Astrocyte (in vitro differentiated cells and primary cell): ENCODE results near the gene PSD4. TPM values are rescaled to one million over a fixed set of nuclear protein-coding genes. Genes with fewer than 3 reads are reported as not detected.

Experiments used
- DNase-seq: peaks from one replicate; pipeline ENCODE4 v3.0.0-alpha.2; 2010; ENCODE audit warnings: low read depth
- FAIRE-seq: peaks from 2 replicates; lab custom pipeline; 2011; peaks lifted over from hg19 to GRCh38; lab: Jason Lieb, UNC
- H2AFZ ChIP-seq: 2 replicates; pipeline ENCODE4 v1.6.0; 2012; ENCODE audit warnings: low read depth, low read length, inconsistent platforms
- H3K27ac ChIP-seq: 2 replicates; pipeline ENCODE4 v1.5.1; 2011; ENCODE audit warnings: low read depth, low read length, inconsistent platforms
- H3K27me3 ChIP-seq: 2 replicates; pipeline ENCODE4 v1.6.0; 2011; ENCODE audit warnings: low read length, inconsistent platforms; ENCODE audit not compliant: insufficient read depth
- H3K36me3 ChIP-seq: 2 replicates; pipeline ENCODE4 v1.5.1; 2011; ENCODE audit warnings: low read length, inconsistent platforms; ENCODE audit not compliant: insufficient read depth
- H3K4me1 ChIP-seq: 2 replicates; pipeline ENCODE4 v1.5.1; 2011; ENCODE audit warnings: low read length, inconsistent platforms; ENCODE audit not compliant: insufficient read depth
- H3K4me2 ChIP-seq: 2 replicates; pipeline ENCODE4 v1.6.0; 2012; ENCODE audit warnings: low read length, inconsistent platforms
- H3K4me3 ChIP-seq: 2 replicates; pipeline ENCODE4 v1.5.1; 2011; ENCODE audit warnings: low read depth, mild to moderate bottlenecking, low read length, inconsistent platforms; ENCODE audit not compliant: insufficient read depth
- H3K79me2 ChIP-seq: 2 replicates; pipeline ENCODE4 v1.6.0; 2012; ENCODE audit warnings: mild to moderate bottlenecking, low read length, inconsistent platforms; ENCODE audit not compliant: insufficient read depth
- H3K9ac ChIP-seq: 2 replicates; pipeline ENCODE4 v1.6.0; 2012; ENCODE audit warnings: mild to moderate bottlenecking, low read length, inconsistent platforms
- H3K9me3 ChIP-seq: 2 replicates; pipeline ENCODE4 v1.5.1; 2012; ENCODE audit warnings: low read depth, mild to moderate bottlenecking, low read length, inconsistent platforms; ENCODE audit not compliant: insufficient read depth
- H4K20me1 ChIP-seq: 2 replicates; pipeline ENCODE4 v1.6.0; 2012; ENCODE audit warnings: low read length, inconsistent platforms; ENCODE audit not compliant: insufficient read depth
- H3K27ac Mint-ChIP-seq: one replicate; pipeline ENCODE4 v1.8.0; 2021; ENCODE audit warnings: mild to moderate bottlenecking, mixed read lengths; ENCODE audit not compliant: unreplicated experiment
- H3K27me3 Mint-ChIP-seq: one replicate; pipeline ENCODE4 v1.8.0; 2021; ENCODE audit warnings: low read depth, mixed read lengths; ENCODE audit not compliant: unreplicated experiment
- H3K36me3 Mint-ChIP-seq: one replicate; pipeline ENCODE4 v1.8.0; 2021; ENCODE audit warnings: low read depth, mixed read lengths; ENCODE audit not compliant: unreplicated experiment
- H3K4me1 Mint-ChIP-seq: one replicate; pipeline ENCODE4 v1.8.0; 2021; ENCODE audit warnings: low read depth, mixed read lengths; ENCODE audit not compliant: unreplicated experiment
- H3K4me3 Mint-ChIP-seq: one replicate; pipeline ENCODE4 v1.8.0; 2021; ENCODE audit warnings: mild to moderate bottlenecking, moderate library complexity, mixed read lengths; ENCODE audit not compliant: unreplicated experiment
- H3K9me3 Mint-ChIP-seq: one replicate; pipeline ENCODE4 v1.8.0; 2021; ENCODE audit warnings: mild to moderate bottlenecking, mixed read lengths; ENCODE audit not compliant: unreplicated experiment
- EZH2 ChIP-seq: IDR thresholded peaks from 2 replicates; pipeline ENCODE4 v1.6.1; 2012; ENCODE audit warnings: mild to moderate bottlenecking, low read length, inconsistent platforms; ENCODE audit not compliant: insufficient read depth
- total RNA-seq: library from RNA; stranded (reverse); gene quantifications from 2 replicates; pipeline ENCODE4 v1.2.1, GENCODE V29; 2021
- TF ChIP-seq, protein P1 (sequence below): IDR thresholded peaks from 2 replicates; pipeline ENCODE4 v1.5.1; 2011; ENCODE audit warnings: low read depth, mild to moderate bottlenecking, inconsistent platforms, low read length, moderate library complexity; ENCODE audit not compliant: insufficient read depth

The PSD4 gene
- total RNA-seq, 1 donor from 2014 or later, result 4.0 TPM

DNA sequence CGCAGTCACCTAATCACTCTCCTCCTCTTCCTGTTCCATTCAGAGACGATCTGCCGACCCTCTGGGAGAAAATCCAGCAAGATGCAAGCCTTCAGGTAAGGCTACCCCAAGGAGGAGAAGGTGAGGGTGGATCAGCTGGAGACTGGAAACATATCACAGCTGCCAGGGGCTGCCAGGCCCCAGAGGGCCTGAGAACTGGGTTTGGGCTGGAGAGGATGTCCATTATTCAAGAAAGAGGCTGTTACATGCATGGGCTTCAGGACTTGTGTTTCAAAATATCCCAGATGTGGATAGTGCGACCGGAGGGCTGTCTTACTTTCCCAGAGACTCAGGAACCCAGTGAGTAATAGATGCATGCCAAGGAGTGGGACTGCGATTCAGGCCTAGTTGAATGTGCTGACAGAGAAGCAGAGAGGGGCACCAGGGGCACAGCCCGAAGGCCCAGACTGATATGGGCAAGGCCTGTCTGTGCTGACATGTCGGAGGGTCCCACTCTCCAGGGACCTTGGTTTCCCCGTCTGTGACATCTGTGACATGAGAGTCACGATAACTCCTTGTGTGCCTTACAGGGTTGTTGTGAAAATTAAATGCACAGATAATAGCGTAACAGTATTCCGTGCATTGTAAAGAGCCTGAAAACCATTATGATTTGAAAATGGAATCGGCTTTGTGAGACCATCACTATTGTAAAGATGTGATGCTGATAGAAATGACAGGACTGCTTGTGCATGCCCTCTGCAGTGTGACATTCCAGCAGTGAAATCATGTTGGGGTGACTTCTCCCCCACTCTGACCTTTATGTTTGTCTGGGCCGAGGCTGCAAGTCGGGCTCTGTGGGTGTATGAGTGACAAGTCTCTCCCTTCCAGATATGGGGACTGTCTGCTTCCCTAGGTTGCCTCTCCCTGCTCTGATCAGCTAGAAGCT lies 45.9 kb upstream of the PSD4 start:
- Mint-ChIP-seq H3K36me3 (no peaks in the 10 kb centered on the region), H3K27ac (no peak overlapping the region), H3K9me3 (no peaks in the 10 kb centered on the region), H3K27me3 (peaks cover 8% of the 10 kb centered on the region), H3K4me1 (peaks cover 13% of the 10 kb centered on the region), H3K4me3 (no peak overlapping the region)
- Histone ChIP-seq H3K36me3 (no peaks in the 10 kb centered on the region), H3K9me3 (no peaks in the 10 kb centered on the region), H2AFZ (no peak overlapping the region), H3K79me2 (no peaks in the 10 kb centered on the region), H3K27ac (no peak overlapping the region), H3K4me1 (peaks cover 14% of the 10 kb centered on the region), H3K27me3 (no peaks in the 10 kb centered on the region), H3K4me3 (no peak overlapping the region), H3K4me2 (no peak overlapping the region), H3K9ac (no peak overlapping the region), H4K20me1 (no peaks in the 10 kb centered on the region)
- DNase-seq (no peak), FAIRE-seq (no peak)
- TF ChIP-seq EZH2, result no peak
- TF ChIP-seq, protein P1, sequence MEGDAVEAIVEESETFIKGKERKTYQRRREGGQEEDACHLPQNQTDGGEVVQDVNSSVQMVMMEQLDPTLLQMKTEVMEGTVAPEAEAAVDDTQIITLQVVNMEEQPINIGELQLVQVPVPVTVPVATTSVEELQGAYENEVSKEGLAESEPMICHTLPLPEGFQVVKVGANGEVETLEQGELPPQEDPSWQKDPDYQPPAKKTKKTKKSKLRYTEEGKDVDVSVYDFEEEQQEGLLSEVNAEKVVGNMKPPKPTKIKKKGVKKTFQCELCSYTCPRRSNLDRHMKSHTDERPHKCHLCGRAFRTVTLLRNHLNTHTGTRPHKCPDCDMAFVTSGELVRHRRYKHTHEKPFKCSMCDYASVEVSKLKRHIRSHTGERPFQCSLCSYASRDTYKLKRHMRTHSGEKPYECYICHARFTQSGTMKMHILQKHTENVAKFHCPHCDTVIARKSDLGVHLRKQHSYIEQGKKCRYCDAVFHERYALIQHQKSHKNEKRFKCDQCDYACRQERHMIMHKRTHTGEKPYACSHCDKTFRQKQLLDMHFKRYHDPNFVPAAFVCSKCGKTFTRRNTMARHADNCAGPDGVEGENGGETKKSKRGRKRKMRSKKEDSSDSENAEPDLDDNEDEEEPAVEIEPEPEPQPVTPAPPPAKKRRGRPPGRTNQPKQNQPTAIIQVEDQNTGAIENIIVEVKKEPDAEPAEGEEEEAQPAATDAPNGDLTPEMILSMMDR, result no peak

DNA sequence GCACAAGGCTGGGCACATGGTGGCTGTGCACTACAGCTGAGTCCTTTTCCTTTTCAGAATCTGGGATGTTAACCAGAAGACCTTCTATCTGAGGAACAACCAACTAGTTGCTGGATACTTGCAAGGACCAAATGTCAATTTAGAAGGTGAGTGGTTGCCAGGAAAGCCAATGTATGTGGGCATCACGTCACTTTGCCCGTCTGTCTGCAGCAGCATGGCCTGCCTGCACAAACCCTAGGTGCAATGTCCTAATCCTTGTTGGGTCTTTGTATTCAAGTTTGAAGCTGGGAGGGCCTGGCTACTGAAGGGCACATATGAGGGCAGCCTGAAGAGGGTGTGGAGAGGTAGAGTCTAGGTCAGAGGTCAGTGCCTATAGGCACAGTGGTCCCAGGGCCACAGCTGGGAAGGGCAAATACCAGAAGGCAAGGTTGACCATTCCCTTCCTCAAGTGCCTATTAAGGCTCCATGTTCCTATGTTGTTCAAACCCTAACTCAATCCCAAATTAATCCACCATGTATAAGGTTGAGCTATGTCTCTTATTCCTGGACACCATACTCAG lies 44.2 kb upstream of the PSD4 start:
- FAIRE-seq (no peak), DNase-seq (no peak)
- Histone ChIP-seq H4K20me1 (no peaks in the 10 kb centered on the region), H3K27me3 (no peaks in the 10 kb centered on the region), H3K4me2 (no peak overlapping the region), H3K36me3 (no peaks in the 10 kb centered on the region), H2AFZ (no peak overlapping the region), H3K79me2 (no peaks in the 10 kb centered on the region), H3K27ac (no peak overlapping the region), H3K4me1 (peaks cover 11% of the 10 kb centered on the region), H3K4me3 (no peak overlapping the region), H3K9ac (no peak overlapping the region), H3K9me3 (no peaks in the 10 kb centered on the region)
- Mint-ChIP-seq H3K36me3 (no peaks in the 10 kb centered on the region), H3K9me3 (peaks cover 2% of the 10 kb centered on the region), H3K4me3 (no peak overlapping the region), H3K27me3 (peaks cover 8% of the 10 kb centered on the region), H3K27ac (no peak overlapping the region), H3K4me1 (peaks cover 6% of the 10 kb centered on the region)
- TF ChIP-seq, protein P1, result no peak
- TF ChIP-seq EZH2, result no peak
